ENCODE data around the gene SCPEP1.

- TF ChIP-seq, protein P1, sequence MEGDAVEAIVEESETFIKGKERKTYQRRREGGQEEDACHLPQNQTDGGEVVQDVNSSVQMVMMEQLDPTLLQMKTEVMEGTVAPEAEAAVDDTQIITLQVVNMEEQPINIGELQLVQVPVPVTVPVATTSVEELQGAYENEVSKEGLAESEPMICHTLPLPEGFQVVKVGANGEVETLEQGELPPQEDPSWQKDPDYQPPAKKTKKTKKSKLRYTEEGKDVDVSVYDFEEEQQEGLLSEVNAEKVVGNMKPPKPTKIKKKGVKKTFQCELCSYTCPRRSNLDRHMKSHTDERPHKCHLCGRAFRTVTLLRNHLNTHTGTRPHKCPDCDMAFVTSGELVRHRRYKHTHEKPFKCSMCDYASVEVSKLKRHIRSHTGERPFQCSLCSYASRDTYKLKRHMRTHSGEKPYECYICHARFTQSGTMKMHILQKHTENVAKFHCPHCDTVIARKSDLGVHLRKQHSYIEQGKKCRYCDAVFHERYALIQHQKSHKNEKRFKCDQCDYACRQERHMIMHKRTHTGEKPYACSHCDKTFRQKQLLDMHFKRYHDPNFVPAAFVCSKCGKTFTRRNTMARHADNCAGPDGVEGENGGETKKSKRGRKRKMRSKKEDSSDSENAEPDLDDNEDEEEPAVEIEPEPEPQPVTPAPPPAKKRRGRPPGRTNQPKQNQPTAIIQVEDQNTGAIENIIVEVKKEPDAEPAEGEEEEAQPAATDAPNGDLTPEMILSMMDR (IDR thresholded peaks at IDR 0.05) = no peak
- no peak for TF ChIP-seq POLR2A (IDR thresholded peaks at IDR 0.05)
- no peak for TF ChIP-seq POLR2AphosphoS5 (IDR thresholded peaks at IDR 0.05; ENCODE audit: insufficient read depth in 1 of 2, low read depth in 1 of 2)
Measured at GRCh38 chr17:56976941-56977608, 856 bp upstream of the SCPEP1 start.
